GM19395 (cell line): ENCODE results near the gene CRYBB3.
"Not testable (repeated sequence)": the region's sequence is repeated elsewhere in the genome, so short reads cannot be mapped to it uniquely, and the experiment has no call there.

Experiments
- ATAC-seq: cut with Tn5 transposase; IDR thresholded peaks from one replicate; pipeline ENCODE4 v1.9.1; 2021; ENCODE audit warnings: mild to moderate bottlenecking, moderate library complexity; ENCODE audit not compliant: unreplicated experiment

Gene CRYBB3

DNA sequence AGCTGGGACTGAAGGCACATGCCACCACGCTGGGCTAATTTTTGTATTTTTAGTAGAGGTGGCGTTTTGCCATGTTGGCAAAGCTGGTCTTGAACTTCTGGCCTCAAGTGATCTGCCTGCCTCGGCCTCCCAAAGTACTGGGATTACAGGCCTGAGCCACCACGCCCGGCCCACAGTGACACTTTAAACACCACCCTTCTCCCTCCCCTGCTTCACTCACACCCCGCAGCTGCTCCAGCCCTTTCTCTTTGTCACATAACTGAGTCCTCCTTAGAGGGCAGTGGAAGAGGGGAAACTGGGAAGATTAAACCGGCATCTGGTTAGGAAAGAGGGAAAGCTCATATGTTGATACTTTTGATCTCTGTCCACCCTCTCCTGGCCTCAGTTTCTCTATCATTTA, 4.9 kb downstream of the CRYBB3 start:
- not testable (repeated sequence) for ATAC-seq

DNA sequence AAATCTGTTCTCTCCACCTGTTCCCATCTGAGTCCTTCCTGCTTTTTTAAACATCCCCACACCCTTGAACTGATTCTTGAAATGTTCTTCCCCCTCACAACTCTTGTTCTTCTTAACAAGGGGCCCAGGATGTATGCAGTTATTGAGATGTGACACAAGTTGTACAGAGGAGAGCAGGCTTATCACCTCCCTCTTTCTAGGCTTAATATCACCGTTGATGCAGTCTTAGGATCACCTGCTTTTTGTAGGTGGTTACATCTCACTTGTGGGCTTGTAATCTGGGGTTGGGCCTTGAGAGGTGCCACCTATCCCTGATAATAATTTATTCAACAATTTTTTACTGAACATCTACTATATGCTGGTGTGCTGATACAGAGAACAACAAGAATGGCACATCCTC, 6.2 kb downstream of the CRYBB3 start:
- ATAC-seq = no peak

DNA sequence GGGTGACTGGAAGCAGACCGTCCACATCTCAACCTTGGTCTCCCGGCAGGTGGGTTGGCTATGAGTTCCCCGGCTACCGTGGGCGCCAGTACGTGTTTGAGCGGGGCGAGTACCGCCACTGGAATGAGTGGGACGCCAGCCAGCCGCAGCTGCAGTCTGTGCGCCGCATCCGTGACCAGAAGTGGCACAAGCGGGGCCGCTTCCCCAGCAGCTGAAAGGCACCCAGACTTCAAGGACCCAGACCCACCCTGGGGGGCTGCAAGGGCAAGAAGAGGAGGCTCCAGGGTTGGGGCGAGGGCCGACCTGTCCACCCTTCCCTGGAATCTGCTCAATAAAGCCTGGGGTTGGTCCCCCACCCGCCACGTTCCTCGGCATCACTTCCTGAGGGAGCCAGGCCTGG, 7.3 kb downstream of the CRYBB3 start:
- no peak for ATAC-seq

DNA sequence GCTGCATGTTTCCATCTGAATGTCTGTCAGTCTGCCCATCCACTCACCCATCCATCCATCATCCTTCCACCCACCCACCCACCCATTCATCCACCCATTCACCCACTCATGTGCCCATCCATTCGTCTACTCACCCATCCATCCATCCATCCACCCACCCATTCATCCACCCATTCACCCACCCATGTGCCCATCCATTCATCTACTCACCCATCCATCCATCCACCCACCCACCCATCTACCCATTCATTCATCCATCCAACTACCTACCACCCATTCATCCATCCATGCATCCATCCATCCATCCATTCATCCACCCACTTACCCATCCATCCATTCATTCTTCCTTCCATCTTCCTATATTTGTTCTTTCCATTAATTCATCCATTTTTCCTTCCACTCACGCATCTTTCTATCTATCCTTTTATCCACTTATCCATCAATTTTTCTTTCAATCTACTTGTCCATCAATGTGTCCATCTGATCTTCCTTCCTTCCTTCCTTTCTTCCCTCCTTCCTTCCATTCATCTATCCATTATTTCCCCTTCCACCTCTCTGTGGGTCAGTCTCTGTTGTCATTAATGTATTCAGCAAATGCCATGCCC, 8.0 kb downstream of the CRYBB3 start:
- ATAC-seq = no peak

DNA sequence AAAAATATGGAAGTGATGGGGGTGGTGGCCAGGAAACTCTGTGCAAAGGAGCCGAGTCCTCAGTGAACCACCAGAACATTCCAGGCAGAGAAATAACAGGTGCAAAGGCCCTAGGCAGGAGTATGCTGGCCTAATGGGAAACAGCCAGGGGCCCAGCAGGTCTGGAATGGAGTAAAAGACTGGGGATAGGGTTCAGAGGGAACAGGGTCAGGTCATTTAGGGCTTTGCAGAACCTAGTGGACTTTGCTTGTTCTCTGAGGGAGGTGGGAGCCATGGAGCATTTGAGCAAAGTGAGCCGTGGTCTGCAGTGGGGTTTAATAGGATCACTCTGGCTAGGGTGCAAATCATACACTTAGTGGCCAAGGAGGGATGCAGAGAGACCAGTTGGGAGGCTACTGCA, 8.7 kb downstream of the CRYBB3 start:
- ATAC-seq = no peak

DNA sequence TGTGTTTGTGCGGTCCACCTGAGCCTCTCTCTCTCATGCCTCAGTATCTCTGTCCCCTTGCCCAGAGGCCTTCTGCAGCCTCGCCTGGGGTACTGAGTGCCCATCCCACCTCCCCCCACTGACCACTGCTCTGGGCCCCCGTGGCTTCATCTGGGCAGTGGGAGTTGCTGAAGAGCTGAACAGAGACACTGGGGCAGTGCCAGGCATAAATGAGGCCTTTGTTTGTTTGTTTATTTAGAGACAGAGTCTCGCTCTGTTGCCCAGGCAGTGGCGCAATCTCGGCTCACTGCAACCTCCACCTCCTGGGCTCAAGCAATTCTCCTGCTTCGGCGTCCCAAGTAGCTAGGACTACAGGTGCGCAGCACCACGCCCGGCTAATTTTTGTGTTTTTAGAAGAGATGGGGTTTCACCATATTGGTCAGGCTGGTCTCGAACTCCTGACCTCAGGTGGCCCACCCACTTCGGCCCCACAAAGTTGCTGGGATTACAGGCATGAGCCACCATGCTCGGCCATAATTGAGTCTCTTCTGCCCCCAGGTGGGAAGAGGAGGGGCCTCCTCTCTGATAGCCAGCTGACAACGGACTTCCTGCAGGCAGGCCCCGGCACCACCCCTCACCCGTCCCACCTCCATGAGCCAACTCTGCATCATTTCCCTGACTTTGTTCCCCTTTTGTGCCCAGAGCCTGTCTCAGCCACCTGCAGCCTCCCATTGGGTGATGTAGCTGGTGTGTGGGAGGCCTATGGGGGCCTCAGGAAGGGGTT, 9.3 kb downstream of the CRYBB3 start:
- ATAC-seq = no peak

DNA sequence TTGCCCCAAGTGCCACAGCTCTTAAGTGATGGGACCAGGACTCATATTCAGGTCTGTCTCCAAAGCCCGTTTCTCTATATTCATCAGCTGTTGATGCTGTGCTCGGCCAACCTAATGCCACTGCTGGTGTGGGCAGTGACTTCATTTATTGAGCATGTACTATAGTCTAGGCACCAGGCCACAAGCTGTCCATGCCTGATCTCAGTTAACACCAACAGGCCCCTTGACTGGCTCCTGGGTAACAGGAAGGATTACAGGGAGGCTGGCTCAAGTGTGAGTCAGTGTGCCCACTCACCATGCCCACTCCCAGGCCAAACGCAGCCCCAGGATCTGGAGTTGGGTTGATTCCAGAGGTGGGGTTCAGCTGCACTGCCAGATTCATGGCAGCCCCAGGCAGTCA, 11.1 kb downstream of the CRYBB3 start:
- no peak for ATAC-seq

DNA sequence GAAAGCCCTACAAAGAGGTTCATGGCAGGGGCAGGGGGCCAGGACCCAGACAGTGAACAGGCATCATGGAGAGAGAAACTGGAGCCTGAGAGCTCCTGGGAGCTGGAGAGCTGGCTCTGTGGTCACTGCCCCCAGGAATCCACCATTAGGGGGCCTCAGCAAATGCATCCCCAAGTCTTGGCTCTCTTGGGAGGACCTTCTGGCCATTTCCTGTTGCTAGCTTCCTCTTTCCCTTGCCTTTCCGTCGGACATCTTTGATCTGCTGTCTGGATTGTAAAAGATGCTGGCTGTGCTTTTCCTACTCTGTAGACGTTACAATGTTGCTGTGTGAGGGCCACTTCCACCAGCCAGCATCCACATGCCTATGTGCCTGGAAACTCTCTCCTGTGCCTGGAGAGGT, 12.7 kb downstream of the CRYBB3 start:
- ATAC-seq = no peak

DNA sequence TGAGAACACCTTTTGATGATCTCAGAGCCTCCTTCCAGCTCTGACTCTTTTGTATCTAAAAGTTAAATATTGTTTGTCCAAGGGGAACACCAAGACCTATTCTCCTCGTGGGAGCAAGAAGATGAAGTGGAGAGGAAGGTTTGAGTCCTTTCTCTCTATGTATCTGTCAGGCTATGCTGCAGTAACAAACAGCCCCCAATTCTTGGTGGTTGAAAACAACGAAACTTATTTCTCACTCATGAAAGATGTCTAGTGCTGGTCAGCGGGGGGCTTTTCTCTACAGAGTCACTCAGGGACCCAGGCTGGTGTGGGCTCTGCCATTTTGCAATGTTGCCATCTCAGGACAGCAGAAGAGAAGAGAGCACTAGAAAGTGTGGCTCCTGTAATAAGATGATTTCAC, 13.6 kb downstream of the CRYBB3 start:
- no peak for ATAC-seq

DNA sequence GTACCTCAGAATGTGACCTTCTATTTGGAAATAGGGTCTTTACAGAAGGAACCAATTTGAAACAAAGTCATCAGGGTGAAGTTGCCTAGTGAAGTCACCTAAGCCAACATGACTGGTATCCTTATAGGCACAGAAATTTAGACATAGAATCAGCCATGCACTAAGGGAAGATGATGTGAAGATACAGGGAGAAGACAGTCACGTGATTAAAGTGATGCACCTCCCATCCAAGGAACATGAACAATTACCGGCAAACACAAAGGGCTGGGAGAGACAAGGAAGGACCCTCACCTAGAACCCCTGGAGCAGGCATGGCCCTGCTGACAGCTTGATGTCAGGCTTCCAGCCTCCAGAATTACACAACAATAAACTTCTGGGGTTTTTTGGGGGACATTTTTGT, 16.6 kb downstream of the CRYBB3 start:
- ATAC-seq = no peak

DNA sequence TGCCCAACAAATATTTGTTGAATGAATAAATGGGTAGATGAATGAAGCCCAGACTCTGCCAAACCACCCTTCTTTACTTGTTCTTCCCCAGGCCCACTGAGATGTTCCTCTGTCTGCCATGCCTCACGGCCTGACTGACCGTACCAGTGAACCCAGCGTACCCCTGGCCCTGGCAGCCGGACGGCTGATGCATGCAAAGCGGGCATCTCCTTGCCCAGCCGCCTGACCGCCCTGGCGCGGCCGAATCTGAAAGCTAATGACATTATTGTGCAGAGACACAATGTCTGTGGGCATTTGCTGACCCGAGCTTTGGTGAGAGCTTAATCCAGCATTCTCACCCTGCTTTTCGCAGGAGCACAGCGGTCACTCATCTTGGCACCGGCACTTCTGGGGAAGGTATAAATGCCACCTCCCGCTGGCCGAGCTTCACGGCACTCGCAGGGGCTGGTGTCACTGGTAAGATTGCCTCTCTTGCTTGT, 19.6 kb downstream of the CRYBB3 start, which contains the start of gene CRYBB2:
TSS of gene CRYBB2 (plus strand) at position 429 of the 479 bp plus-strand sequence. CDS start 1,791 bp downstream, outside the sequence.
- no peak for ATAC-seq

DNA sequence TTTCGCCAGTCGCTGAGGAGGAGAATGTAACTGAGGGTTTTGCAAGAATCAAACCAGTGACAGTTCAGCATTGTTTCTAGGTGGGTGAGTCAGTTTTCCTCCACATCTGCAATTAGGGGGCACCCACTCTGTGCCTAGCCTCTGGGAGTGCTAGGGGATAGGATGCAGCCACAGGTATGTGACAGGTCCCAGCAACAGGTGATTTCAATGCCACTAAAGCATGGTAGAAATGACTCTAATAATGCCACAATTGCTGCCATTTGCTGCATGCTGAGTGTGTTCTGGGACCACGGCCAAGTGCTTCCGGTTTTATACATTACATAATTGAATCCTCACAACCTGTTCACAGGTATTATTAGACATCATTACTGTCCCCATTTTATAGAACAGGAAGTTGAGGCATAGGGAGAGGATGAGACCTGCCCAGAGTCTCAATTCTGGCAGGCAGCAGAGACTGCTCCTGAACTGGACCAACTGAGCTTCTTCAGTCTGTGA, 20.3 kb downstream of the CRYBB3 start:
- ATAC-seq = no peak

DNA sequence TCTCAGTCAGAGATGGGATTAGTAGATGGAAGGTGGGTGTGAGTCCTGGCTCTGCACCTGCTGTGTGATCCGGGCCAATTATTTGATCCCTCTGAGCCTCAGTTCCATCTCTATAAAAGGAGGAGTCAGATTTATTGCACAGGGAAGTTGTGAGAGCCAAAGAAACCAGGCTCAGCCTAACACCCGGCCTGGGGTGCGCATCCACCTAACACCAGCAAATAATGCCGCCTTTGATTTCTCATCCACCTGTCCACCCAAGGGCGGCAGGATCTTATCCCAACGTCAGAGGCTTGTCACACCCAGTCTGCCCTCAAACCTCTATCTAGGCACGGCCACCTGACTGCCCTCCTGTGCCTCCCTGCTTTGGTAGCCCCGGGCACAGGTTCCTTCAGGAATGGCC, 22.1 kb downstream of the CRYBB3 start:
- ATAC-seq = no peak

DNA sequence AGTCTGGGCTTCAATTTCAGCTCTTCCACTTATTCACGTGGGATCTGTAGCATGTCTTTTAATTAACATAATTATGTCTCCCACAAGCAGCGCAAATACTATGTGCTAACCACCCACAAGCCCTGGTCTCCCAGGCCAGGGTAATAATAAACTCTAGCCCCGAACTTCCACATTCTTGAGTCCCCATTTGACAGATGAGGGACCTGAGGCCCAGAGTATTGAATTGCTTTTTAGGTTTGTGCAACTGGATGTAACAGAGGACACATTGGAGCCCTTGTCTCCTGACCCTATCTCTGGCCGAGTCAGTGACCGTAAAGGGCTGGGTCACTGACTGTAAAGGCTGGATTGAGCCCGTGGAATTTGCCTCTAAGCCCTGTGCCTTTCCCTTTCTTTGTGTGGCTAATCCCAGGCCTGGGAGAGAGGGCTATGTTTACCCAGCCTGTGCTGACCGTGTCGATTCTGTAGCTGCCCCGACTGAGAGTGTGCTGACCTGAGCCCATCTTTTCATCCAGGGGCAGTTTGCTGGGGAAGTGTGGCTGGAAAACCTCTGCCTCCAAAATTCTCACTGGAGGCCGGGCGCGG, 23.7 kb downstream of the CRYBB3 start:
- ATAC-seq = no peak

DNA sequence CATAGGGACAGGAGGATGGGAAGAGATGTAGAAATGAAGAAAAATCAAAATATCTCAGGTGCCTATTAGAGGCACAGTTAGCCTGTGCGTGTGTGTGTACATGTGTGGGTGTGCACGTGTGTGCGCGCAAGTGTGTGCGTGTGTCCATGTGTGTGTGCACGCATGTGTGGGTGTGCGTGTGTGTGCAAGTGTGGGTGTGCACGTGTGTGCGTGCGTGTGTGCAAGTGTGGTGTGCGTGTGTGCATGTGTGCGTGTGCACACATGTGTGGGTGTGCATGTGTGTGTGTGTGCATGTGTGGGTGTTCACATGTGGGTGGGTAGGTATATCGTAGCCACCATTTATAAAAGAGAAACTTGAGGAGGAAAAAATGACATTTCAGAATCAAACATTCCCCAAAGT, 29.2 kb downstream of the CRYBB3 start:
- no peak for ATAC-seq

DNA sequence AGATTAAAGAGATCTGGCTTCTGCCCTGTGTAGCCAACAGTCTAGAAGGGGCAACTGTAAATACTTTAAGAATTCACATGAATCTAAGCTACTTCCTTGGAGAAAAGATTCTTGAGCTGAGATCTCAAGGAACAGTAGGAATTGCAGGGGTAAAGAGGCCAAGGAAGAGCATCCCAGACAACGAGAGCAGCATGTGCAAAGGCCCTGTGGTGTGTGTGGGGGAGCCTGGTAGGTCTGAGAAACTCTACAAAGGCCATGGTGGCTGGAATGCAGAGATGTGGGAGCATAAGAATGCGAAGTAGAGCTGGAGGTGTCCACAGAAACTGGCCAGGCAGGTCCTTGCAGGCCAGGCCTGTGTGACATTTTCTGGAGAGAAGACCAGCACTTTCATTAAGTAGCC, 31.1 kb downstream of the CRYBB3 start:
- not testable (repeated sequence) for ATAC-seq

DNA sequence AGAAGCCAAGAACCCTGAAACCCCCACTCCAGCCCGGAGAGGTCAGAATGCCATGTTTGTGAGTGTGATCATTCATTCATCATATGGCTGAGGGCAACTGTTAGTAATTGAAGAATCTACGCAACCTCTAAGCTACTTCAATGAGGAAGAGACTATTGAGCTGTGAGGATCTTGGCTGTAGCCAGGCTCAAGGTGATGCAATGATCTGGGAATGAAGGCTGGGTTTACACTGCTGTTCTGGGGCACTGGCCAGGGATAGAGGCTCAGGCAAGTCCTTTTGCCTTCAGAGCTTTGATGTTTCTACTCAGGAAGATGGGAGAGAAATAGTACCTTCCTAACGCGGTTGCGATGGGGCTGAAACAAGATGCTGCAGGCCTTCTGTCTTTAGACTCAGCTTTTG, 32.6 kb downstream of the CRYBB3 start:
- ATAC-seq = no peak

DNA sequence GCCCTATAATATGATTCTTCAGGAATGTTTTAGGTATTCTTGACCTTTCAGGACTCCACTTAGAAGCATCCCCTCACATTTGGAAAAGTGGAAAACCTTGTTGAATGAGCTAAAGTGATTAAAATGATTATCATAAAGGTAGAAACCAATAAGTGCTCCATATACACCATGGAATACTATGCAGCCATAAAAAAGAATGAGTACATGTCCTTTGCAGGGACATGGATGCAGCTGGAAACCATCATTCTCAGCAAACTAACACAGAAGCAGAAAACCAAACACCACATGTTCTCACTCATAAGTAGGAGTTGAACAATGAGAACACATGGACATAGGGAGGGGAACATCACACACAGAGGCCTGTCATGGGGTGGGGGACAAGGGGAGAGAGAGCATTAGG, 34.0 kb downstream of the CRYBB3 start:
- ATAC-seq = not testable (repeated sequence)

DNA sequence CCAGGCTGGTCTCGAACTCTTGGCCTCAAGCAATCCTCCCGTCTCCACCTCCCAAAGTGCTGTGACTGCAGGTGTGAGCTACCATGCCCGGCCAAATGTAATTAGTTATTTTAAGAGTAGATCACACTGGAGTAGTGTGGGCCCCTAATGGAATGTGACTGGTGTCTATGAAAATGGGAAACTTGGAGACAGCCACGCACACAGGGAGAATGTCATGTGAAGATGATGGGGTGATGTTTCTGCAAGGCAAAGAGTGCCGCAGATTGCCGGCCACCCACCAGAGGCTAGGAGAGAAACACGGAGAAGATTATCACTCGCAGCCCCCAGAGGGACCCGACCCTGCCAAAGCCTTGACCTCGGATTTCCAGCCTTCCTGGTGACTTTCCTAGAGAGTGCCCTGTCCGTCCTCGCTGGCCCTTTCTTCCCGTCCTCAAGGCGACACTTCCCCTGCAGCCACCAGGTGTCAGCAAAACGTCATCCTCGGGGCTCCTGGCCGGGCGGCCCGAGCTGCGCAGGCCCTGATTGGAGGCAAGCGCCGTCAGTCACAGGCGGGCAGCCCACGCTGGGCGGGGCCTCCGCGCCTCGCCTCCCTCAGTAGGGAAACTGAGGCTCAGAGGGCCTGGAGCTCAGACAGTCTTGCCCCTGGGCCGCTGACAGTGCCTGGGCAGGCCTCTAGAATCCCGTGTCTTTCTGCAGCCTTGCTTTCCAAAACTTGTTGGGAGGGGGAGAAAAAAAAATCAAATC, 36.1 kb downstream of the CRYBB3 start:
- no peak for ATAC-seq

DNA sequence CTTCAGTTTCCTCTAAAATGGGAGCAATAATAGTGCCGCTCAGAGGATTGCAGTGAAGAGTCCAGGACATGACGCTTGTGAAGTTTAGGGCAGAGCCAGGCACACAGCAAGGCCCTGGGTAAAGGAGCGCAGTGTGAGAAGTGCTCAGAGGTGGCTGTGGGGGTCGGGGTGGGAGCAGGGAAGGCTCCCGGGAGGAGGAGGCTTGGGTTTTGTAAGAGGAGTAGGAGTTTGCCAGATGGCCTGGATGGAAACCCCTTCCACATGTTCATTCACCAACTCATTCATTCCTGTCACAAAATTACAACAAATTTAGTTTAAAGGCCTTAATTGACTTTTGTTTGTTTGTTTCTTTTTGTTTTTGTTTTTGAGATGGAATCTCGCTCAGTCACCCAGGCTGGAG, 36.8 kb downstream of the CRYBB3 start:
- no peak for ATAC-seq

DNA sequence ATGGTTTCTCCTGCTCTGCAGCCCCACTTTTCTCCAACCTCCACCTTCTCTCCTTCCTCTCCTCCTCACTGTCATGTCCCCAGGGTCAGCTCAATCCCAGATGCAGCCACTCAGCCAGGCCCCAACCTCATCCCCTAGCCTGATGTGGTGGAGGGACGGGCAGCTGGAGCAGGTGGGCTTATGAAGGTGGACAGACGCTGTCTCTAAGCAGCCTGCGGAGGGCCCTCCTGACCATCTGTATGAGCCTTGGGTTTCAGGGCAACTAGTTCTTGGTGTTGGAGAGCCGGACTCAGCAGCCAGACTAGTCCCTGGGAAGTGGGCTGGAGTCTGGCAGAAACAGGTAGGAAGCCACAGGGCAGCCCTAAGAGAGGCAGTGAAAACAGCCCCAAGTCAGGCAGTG, 37.8 kb downstream of the CRYBB3 start:
- ATAC-seq = no peak
